Mesodermal cell (in vitro differentiated cells): ENCODE results near the gene CSNK2B.

Experiments used
- H3K27ac ChIP-seq: 2 replicates; pipeline ENCODE4 v1.7.0; 2013; ENCODE audit warnings: mild to moderate bottlenecking, low read depth, low read length, moderate library complexity; ENCODE audit not compliant: severe bottlenecking
- H3K36me3 ChIP-seq: 2 replicates; pipeline ENCODE4 v1.7.1; 2013; ENCODE audit warnings: mild to moderate bottlenecking, low read length, moderate library complexity; ENCODE audit not compliant: control insufficient read depth, insufficient read depth
- H3K4me1 ChIP-seq: one replicate; pipeline ENCODE4 v1.7.1; 2013; ENCODE audit warnings: mild to moderate bottlenecking, low read length; ENCODE audit not compliant: insufficient read depth, control insufficient read depth, poor library complexity, severe bottlenecking
- H3K4me3 ChIP-seq: 2 replicates; pipeline ENCODE4 v1.7.0; 2013; ENCODE audit warnings: low read length, control low read depth, mild to moderate bottlenecking; ENCODE audit not compliant: insufficient read depth, poor library complexity, severe bottlenecking; ENCODE audit errors: extremely low read depth
- H3K9me3 ChIP-seq: 2 replicates; pipeline ENCODE4 v1.7.1; 2013; ENCODE audit warnings: mild to moderate bottlenecking, low read length, moderate library complexity; ENCODE audit not compliant: control insufficient read depth
- WGBS, 2 experiments: methylation state at CpG; one replicate each; pipeline ENCODE4 v1.1.5; 2013; ENCODE audit warnings: missing lambda C conversion rate in 2 of 2; ENCODE audit not compliant: insufficient coverage in 2 of 2; 5-methylcytosine and 5-hydroxymethylcytosine counted together

Gene CSNK2B

GRCh38 chr6:31677955-31678354 lies 12.1 kb downstream of the CSNK2B start:
- Histone ChIP-seq H3K36me3 (peaks cover 12% of the 10 kb centered on the region), H3K27ac (no peak overlapping the region), H3K4me1 (peaks cover 9% of the 10 kb centered on the region), H3K9me3 (no peaks in the 10 kb centered on the region), H3K4me3 (no peak overlapping the region)
- WGBS, 2 experiments: 81 to 88% methylated on average over 7 to 8 of the region's 8 CpGs

DNA sequence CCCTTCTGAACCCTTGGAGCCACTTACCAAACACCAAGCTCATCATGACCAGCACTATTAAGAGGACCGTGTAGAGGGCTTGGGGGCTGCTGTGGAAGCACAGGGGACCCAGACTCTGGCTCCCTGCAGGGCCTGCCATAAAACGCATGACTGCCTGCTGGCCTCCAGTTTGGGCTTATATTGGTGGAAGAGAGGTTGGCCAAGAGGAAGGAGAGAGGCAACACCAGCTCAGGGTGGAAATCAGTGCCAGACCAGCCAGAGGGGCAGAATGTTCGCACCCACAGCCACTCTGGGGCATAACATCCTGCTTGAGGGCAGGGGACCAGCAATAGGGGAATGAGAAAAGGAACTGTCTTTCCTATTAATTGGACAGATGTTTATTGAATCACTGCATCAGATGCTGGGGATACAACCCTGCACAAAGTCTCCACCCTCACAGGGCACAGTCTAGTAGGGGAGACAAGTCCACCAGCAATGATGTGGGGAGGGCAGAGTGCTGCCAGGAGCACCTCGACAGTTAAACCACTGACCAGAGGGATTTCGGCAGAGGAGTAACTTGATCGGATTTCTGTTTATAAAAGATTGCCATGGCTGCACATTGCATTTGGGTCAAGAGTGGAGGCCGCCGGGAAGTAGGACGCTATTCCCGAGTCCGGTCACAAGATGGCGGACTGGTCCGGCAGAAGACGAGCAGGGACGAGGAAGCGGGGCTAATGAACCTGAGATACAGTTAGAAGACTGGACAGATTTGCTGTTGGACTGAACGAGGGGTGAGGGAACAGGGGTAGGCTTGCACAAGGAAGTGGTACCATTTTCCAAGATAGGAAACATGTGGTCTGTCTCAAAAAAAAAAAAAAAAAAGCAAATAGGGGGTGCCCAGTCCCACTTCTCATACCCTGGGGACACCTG lies 14.6 kb downstream of the CSNK2B start, which contains the start of gene LY6G5C:
TSS of gene LY6G5C (minus strand) at position 842 of the 909 bp plus-strand sequence. CDS start at position 148, 694 bp downstream.
- H3K27ac ChIP-seq: peak within 1 kb of the TSS; percentile 13
- H3K4me3 ChIP-seq: peak within 1 kb of the TSS; percentile 35
- H3K4me1 ChIP-seq: peaks cover 10% of the 10 kb centered on the region
- peaks cover under 1% of the 10 kb centered on the region for H3K36me3 ChIP-seq
- 6 to 8% methylated on average over 15 to 16 of the region's 17 CpGs for WGBS, 2 experiments
- H3K9me3 ChIP-seq: no peaks in the 10 kb centered on the region

DNA sequence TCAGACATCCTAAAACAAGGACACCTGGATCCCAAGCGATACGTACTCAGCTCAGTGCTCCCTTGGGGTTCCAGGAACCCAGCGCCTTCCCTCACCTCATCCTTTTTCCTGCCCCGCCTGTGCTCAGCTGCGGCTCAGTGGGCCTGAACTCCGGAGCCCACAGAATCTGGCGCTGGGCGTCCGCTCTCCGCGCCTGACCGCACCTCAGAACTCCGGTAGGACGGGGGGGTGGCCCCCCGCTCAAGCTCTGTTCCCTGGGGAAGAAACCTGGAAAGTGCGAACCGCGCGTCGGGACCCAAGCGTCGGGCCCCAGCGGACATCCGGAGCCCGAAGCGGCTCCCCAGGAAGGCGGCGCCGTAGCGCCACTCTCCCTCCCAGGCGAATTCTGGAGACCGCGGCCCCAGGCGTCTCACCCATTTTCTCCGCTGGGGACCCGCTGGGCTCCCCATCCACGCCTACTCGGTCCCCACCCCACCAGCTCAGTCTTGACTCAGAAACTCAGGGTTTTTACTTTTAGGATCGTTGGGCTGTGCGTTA lies 15.3 kb downstream of the CSNK2B start:
- 3 to 7% methylated on average over 28 to 32 of the region's 40 CpGs for WGBS, 2 experiments

DNA sequence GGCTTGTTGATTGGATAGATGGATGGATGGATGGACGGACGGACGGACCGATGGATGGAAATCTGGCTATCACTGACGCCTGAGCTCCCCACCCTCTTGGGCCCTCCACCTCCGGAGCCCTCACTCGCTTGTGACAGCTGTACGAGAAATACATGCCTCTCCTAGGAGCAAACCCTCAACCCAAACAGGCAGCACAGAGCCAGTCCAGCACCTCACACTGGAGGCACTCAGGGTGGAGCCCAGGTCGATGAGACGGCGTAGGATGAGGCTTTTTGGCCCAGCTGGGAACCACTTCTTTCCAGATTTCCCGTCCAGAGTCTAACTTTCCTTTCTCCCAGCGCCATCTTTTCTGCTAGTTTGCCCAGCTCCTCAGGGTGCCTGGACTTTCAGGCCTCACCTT lies 17.7 kb downstream of the CSNK2B start:
- H3K36me3 ChIP-seq: peaks cover 32% of the 10 kb centered on the region
- peaks cover 10% of the 10 kb centered on the region for H3K4me1 ChIP-seq
- no peak overlapping the region for H3K27ac ChIP-seq
- H3K9me3 ChIP-seq: no peaks in the 10 kb centered on the region
- 83 to 92% methylated on average over 8 to 12 of the region's 13 CpGs for WGBS, 2 experiments
- H3K4me3 ChIP-seq: no peak overlapping the region

More for the DNA sequence above, 15.3 kb downstream of the CSNK2B start:
- Histone ChIP-seq H3K27ac (peak overlapping the region; percentile 13), H3K4me1 (peaks cover 10% of the 10 kb centered on the region), H3K36me3 (peaks cover 8% of the 10 kb centered on the region), H3K9me3 (no peaks in the 10 kb centered on the region), H3K4me3 (peak overlapping the region; percentile 35)

- Histone ChIP-seq H3K4me3 (no peak overlapping the region), H3K27ac (no peak overlapping the region), H3K36me3 (peaks cover 53% of the 10 kb centered on the region), H3K4me1 (peaks cover 11% of the 10 kb centered on the region), H3K9me3 (no peaks in the 10 kb centered on the region)
- WGBS, 2 experiments: 90 to 95% methylated on average over 2 to 4 of the region's 5 CpGs
These were observed 20.6 kb downstream of the CSNK2B start for GRCh38 chr6:31686483-31686882.

- Histone ChIP-seq H3K4me1 (peaks cover 11% of the 10 kb centered on the region), H3K36me3 (peaks cover 59% of the 10 kb centered on the region), H3K9me3 (no peaks in the 10 kb centered on the region), H3K4me3 (no peak overlapping the region), H3K27ac (no peak overlapping the region)
- WGBS, 2 experiments: 83 to 93% methylated on average over 2 to 5 of the region's 8 CpGs
These were observed 21.4 kb downstream of the CSNK2B start for GRCh38 chr6:31687321-31687720.

DNA sequence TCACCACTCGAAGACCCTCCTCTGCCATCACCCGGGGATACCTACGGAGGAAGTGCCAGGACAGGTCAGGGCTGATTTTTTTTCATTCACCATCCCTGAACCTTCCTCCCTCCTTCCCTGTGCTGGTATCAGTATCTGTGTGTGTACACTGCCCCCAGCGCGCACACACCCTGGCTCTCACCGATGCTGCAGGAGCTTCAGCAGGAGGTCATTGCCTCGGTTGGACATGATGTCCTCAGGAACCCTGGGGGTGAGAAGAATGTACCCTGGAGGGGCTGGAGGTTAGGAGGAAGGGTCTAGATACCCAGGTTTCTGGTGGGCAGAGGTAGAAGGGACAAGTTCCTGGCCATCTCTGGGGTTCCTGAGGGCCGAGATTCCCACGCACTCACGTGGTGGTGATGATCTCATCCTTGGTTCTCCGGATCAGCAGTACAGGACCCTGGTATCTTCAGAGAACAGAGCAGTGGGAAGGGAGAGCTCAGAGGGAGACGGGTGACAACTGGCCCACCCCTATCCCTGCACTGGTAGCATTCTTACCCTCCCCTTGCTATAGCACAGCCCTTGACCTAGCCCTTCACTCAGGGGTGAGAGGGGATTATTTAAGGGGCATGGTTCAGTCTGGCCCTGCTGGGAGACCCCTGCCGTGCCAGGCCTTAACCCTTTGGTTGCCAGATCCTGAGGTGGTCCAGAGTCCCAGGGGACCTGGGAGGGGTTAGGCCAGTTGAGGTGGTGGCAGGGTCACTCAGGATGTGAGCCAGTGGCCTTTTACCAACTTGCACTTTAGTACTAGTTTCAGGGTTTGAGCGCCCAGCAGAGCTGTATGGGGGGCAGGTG lies 22.2 kb downstream of the CSNK2B start:
- no peak overlapping the region for H3K27ac ChIP-seq
- peaks cover 65% of the 10 kb centered on the region for H3K36me3 ChIP-seq
- 84 to 88% methylated on average over 10 to 12 of the region's 14 CpGs for WGBS, 2 experiments
- peaks cover 7% of the 10 kb centered on the region for H3K4me1 ChIP-seq
- H3K9me3 ChIP-seq: no peaks in the 10 kb centered on the region
- no peak overlapping the region for H3K4me3 ChIP-seq

DNA sequence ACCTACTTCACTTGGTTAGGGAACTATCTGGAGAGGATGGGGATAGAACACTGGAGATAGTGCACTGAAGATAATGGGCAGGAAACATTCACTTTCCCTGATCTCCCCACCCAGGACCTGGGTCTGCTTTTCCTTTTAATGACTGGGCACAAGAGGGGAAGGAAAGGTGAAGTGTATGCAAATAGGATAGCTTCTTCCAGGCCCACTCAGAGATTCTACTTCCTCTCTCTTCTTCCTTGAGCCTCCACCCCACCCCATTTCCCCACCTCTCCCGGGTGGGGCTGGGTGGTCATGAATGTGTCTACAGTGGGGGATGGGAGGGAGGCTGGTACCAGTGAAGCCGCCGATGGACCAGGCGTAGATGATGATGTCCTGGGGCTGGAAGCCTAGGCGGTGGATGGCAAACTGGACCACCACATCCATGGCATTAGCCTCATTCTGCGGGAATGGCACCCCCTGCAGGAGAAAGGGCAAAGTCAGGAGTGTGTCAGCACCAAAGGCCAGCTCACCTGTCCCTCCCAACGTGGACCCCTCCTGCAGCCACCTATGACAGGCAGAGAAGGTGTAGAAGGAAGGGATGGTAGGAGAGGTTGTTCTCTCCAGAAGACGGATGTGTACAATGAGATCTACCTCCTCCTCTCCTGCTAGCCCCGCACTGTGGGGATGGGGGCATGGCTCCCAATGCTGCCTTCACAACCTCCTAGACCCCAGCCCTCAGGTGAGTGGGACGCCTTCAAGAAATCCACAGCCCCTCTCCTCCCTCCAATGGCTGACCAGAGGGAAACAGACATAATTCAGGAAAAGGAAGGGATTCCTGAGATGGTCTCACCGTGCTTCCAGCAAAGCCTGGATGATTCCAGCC lies 23.6 kb downstream of the CSNK2B start:
- no peak overlapping the region for H3K4me3 ChIP-seq
- 81 to 94% methylated on average over 4 to 6 of the region's 11 CpGs for WGBS, 2 experiments
- H3K9me3 ChIP-seq: no peaks in the 10 kb centered on the region

GRCh38 chr6:31690231-31691077 lies 24.6 kb downstream of the CSNK2B start:
- H3K36me3 ChIP-seq: peaks cover 86% of the 10 kb centered on the region
- WGBS, 2 experiments: 84 to 92% methylated on average over 3 to 4 of the region's 10 CpGs
- no peaks in the 10 kb centered on the region for H3K9me3 ChIP-seq
- peaks cover 6% of the 10 kb centered on the region for H3K4me1 ChIP-seq
- H3K27ac ChIP-seq: peak overlapping the region; percentile 67
- H3K4me3 ChIP-seq: no peak overlapping the region

More for the DNA sequence above, 23.6 kb downstream of the CSNK2B start:
- H3K27ac ChIP-seq: no peak overlapping the region
- H3K4me1 ChIP-seq: peaks cover 6% of the 10 kb centered on the region
- H3K36me3 ChIP-seq: peaks cover 79% of the 10 kb centered on the region
